ENCODE data around the gene OMG.
A peak's percentile ranks its signal among the peaks of the same experiment; 100 is the strongest.
"Not testable (repeated sequence)": the region's sequence is repeated elsewhere in the genome, so short reads cannot be mapped to it uniquely, and the experiment has no call there.

Gene OMG

DNA sequence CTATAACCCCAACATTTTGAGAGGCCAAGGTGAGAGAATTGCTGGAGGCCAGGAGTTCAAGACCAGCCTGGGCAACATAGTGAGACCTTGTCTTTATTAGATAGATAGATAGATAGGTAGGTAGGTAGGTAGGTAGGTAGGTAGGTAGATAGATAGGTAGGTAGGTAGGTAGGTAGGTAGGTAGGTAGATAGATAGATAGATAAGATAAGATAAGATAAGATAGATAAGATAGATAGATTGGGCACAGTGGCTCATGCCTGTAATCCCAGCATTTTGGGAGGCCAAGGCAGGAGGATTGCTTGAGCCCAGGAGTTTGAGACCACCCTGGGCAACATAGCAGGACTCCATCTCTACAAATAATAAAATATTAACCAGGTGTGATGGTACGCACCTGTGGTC lies 34.1 kb downstream of the OMG start:
- not testable (repeated sequence) for DNase-seq (ENCODE audit: low spot score)

DNA sequence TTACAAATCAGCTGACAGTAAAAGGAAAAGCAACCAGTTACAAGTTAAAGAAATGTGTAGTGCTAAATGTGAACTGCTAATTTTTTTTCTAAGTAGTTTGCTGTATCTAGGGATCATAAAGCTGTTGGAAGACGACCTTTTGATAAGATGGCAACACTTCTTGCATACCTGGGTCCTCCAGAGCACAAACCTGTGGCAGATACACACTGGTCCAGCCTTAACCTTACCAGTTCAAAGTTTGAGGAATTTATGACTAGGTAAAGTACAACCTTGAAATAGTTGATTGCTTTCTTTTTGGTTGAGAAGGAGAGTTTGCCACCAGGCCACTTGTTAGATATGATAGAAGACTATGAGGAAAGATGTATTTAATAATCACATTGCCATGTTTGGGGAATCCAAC lies 35.4 kb downstream of the OMG start:
- no peak for DNase-seq (ENCODE audit: low spot score)

DNA sequence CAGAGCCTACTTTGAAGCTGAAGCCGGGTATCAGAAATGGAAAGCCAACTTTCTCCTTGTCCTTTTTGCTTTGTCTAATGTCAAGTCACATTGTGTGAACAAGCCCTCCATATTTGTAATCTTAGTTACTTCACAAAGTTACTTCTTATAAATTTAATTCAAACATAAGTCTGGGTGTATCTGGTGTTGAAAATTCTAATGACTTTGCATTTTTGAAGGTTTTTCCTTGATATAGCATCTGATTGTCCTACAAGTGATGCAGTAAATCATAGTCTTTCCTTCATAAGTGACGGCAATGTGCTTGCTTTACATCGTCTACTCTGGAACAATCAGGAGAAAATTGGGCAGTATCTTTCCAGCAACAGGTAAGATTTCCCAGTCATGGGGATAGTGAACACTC lies 36.9 kb downstream of the OMG start:
- no peak for DNase-seq (ENCODE audit: low spot score)

DNA sequence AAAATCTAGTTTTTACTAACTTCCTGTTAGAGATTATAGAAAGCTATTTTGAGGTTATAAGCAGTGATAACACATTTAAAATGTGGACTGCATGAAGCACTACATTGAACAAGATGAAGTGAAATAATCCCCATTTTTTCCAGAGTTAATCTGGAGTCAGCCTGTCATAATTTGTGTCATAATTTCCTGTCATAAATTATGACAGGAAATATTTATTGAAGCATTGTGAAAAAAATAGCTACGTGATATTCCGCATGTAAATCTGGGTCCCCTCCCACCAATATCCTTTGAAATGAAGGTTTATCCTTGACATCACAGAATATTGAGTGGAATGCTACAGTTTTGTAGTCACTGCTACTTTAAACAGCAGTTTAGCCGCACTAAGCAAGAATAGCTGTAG lies 40.1 kb downstream of the OMG start:
- DNase-seq (ENCODE audit: low spot score): no peak

DNA sequence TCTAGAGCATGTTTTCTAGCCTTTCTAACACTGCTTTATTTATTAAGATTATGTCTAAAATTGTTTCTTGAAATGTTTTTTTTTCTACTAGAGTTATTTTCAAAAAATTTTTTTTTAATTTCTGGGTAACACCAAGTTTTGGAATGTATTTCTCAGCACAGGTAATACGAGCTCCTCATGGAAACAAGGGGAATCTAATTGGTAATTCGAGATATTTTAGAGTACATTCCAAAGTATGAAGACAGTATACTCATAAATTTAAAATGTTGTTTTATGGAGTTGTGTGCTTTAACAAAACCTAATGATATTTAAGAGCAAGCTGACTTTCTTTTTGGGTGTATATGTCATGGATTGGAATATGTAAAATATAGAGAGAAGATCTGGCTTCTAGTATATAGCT lies 42.4 kb downstream of the OMG start:
- no peak for DNase-seq (ENCODE audit: low spot score)

DNA sequence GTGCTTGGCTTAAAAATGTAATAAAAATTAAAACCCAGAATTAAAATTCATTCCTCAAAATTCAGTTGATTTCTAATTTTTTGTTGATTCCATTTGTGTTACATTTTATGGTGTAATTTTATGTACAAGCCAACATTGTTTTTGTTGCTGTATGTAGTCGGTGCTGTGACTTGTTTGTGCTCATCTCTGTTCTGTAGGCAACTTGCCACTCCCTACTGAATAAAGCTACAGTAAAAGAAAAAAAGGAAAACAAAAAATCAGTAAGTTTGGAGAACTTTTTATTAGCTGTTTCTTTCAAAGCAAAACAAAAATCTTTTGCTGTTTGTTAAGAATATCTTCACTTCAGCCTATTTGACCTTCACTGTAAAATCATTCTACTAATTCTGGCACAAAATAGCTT lies 44.3 kb downstream of the OMG start:
- DNase-seq (ENCODE audit: low spot score): no peak

DNA sequence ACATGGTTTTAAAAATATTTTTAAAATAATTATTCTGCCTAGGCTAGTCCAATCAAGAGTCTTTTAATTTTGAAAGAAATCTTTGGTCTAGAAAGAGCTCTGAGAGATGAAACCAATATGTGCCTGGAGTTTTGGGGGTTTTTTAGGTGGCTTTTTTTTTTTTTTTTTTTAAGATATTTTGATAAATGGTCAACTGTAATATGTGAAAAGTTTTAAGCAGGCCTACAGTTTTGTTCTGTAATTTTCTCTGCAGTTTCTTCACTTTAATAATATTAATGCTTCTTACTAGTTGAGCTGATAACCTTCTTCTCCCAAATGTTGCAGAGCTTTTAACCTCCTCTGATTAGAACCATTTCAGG lies 45.1 kb downstream of the OMG start:
- no peak for DNase-seq (ENCODE audit: low spot score)

DNA sequence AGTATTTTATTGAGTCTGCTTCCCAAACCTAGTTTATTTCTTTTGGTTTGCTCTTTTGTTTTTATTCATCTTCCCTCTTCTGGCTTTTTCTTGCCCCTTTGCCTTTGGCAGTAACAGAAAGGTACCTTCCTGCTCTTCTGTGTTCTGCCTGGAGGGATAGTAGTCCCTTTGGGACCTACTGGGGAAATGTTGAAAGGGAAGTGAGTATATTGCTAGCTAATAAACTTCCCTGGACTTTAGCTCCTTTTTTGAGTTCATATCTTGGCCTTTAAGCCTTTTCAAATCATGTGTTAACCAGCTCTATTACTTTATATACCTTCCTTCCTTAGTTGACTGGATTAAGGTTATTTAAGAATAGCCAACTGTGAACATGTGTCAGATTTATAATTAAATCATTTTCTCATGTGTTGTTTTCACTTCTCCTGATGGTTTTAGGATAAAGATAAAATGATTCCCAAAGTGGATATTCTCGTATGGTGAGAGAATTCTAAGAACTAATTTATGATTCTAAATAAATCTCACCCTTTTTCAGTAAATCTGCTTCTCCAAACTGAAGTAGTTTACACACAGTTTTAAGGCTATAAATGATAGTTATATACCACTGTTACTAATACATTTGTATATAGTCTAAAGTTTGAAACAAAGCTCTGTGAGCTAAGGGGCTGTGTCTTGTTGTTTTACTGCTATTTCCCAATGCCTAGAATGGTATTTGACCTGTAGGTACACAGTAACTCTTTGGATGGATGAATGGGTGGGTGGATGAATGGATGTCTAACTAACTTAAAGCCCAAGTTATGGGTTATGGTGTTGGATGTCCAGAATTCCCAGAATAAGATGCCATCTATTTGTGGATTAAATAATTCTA lies 45.7 kb downstream of the OMG start:
- DNase-seq (ENCODE audit: low spot score): no peak

DNA sequence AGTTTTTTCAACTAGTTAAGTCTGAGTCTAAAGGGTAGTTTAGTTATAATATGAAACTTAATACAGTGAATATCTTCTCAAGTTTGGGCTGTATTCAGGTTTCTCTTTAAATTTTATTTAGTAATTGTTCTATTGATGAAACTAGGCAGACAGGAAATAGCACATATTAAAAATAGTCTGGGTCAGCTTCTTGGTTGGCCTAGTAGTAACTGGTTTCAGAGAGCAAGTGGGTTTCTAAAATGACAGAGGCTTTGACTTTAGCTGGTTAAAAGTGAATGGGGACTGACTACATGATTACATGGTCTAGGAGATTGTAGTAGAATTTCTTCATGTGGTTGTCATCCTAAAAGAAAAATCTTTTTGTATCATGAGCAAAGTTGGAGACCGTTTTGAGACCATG lies 46.8 kb downstream of the OMG start:
- DNase-seq (ENCODE audit: low spot score): no peak

DNA sequence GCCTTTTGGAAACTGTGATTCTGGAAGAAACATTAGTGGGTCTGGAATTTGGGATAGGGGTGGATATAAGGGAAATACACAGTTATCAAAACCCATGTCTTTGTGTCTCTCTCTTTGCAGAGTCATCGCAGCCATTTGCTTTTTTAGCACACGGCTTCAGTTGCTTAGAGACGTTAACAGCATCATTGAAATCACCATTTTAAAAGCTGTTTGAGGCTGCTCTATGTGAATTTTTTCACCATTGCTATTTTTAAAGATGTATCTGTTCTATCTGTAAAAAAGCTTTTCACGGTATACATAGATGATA lies 47.3 kb downstream of the OMG start:
- DNase-seq (ENCODE audit: low spot score): no peak

DNA sequence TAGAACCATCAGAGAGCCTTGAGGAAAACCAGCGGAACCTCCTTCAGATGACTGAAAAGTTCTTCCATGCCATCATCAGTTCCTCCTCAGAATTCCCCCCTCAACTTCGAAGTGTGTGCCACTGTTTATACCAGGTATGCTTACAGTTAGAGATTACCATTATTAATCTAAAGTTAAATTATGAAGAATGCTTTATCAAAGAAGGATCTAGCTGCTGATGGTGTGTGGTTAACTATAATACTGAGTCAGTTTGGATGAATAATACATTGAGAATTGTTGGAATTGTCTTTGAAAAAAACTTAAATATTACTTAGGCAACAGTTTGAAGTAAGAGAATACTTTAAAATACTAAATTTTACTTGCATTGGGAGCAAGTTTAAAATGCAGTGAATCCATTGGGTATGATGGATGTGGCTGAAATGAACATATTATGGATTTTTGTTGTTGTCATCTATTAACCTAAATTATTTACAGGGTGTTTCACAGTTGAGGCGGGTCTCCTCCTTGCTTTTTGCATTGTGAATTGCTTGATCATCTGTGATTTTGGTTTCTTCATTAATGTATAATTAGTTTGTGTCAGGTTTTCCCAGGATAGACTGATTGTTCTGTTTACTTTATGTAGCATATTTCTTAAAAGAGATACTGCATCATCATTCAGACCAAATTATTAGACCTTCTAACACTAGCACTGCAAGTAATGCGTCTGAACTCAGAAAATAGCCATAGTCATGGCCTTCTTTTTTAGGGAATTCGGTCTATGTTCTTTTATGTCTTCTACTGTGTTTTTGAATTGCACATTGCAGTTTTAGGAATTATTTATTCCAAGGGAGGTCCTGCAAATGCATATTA lies 47.8 kb downstream of the OMG start:
- peak; percentile 24 for DNase-seq (ENCODE audit: low spot score)

Measured in RKO (cell line).